K562 (cell line): ENCODE measurements around the gene DAB1. TPM values are rescaled to one million over a fixed set of nuclear protein-coding genes. Genes with fewer than 3 reads are reported as not detected.

Source experiments
- FIP1L1 ChIP-seq: fragments of 200-400 bp; formaldehyde crosslinking; IDR thresholded peaks from 2 replicates; pipeline ENCODE4 v1.6.1; 2018; ENCODE audit warnings: mild to moderate bottlenecking, low read depth, low read length; ENCODE audit not compliant: poor library complexity, severe bottlenecking
- GABPA ChIP-seq: fragments of 200-800 bp; sonication (Bioruptor generic); conservative IDR thresholded peaks from 2 replicates; pipeline ENCODE4 v1.6.1; 2016; ENCODE audit warnings: low read depth, missing genetic modification characterization, missing compliant biosample characterization
- MYC ChIP-seq, 2 experiments: fragments of 250-450 bp in 1 of 2; sonication (Bioruptor Pico) in 1 of 2; IDR thresholded peaks; 2 replicates each; pipeline versions ENCODE4 v1.5.1 to v1.6.1; 2012 to 2021; ENCODE audit warnings: low read depth in 2 of 2, borderline replicate concordance in 1 of 2, improper control_type of control experiment in 1 of 2, low read length in 1 of 2, mild to moderate bottlenecking in 1 of 2, moderate library complexity in 1 of 2
- RBM39 ChIP-seq: fragments of 200-400 bp; formaldehyde crosslinking; optimal IDR thresholded peaks from 2 replicates; pipeline ENCODE3; 2018; ENCODE audit warnings: low read depth, low read length
- polyA plus RNA-seq, 8 experiments: library from polyadenylated mRNA; depleted of rRNA in 4 of 8; stranded (reverse) in 5 of 8; unstranded in 3 of 8; fragments of >200 nt; fragmentation: Nextera tagmentation in 2 of 8; fragmentation: Illumina TruSeq in 1 of 8; extraction: Ambion mirVana in 2 of 8; extraction: Trizol in 1 of 8; gene quantifications; 2 replicates each; pipeline versions ENCODE4 v1.2.1 to v1.2.3, GENCODE V29; 2011 to 2014; ENCODE audit warnings: inconsistent platforms in 1 of 8, missing spikeins in 1 of 8
- total RNA-seq, 7 experiments: library from RNA; depleted of rRNA in 6 of 7; stranded (reverse); fragments of >200 nt in 6 of 7; fragmentation: Illumina TruSeq in 2 of 7; extraction: Trizol in 2 of 7; gene quantifications; 2 replicates each; pipeline versions ENCODE4 v1.2.1 to v1.2.3, GENCODE V29; 2011 to 2021; ENCODE audit warnings: low replicate concordance in 1 of 7
- TF ChIP-seq, protein P1 (sequence below), 2 experiments: fragments of 450-650 bp in 1 of 2; IDR thresholded peaks; 2 replicates each; pipeline ENCODE4 v1.6.1; 2011 to 2017; ENCODE audit warnings: low read depth in 2 of 2, antibody characterized with exemption in 1 of 2, borderline replicate concordance in 1 of 2, low read length in 1 of 2, mild to moderate bottlenecking in 1 of 2, mixed read lengths in 1 of 2; ENCODE audit not compliant: control insufficient read depth in 1 of 2
- TF ChIP-seq, protein P2 (sequence below): fragments of 250-450 bp; sonication (Bioruptor Pico); IDR thresholded peaks from 2 replicates; pipeline ENCODE4 v1.5.0; 2021; ENCODE audit warnings: mild to moderate bottlenecking, moderate library complexity
- TF ChIP-seq, protein P3 (sequence below): fragments of 450-650 bp; IDR thresholded peaks from 2 replicates; pipeline ENCODE4 v1.6.1; 2017; ENCODE audit warnings: mild to moderate bottlenecking, moderate library complexity

The DAB1 gene
- total and polyA plus RNA-seq, 9 of the 15 experiments (the other 6 are each of a cell fraction or from before 2014, with no cell fraction given), result not detected

DNA sequence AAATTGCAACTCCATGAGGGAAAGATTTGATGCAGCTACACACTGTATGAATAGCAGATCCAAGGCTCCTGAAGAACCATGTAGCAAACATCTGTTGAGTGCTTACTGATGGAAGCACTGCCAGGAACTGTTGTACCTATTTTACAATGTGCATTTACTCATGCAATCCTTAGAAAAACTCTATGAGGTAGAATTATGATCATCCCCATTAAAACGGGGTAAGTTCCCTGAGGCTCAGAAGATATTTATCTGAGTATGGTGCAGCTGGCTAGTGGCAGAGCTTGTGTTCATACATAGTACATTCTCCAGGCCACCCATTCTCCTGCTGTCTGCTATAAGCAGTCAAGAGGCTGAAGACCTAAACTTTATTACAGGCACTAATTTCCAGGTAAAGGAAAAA, 403.6 kb downstream of the DAB1 start (continued):
- TF ChIP-seq, protein P1, sequence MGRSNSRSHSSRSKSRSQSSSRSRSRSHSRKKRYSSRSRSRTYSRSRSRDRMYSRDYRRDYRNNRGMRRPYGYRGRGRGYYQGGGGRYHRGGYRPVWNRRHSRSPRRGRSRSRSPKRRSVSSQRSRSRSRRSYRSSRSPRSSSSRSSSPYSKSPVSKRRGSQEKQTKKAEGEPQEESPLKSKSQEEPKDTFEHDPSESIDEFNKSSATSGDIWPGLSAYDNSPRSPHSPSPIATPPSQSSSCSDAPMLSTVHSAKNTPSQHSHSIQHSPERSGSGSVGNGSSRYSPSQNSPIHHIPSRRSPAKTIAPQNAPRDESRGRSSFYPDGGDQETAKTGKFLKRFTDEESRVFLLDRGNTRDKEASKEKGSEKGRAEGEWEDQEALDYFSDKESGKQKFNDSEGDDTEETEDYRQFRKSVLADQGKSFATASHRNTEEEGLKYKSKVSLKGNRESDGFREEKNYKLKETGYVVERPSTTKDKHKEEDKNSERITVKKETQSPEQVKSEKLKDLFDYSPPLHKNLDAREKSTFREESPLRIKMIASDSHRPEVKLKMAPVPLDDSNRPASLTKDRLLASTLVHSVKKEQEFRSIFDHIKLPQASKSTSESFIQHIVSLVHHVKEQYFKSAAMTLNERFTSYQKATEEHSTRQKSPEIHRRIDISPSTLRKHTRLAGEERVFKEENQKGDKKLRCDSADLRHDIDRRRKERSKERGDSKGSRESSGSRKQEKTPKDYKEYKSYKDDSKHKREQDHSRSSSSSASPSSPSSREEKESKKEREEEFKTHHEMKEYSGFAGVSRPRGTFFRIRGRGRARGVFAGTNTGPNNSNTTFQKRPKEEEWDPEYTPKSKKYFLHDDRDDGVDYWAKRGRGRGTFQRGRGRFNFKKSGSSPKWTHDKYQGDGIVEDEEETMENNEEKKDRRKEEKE (IDR thresholded peaks at IDR 0.05; ENCODE audit: borderline replicate concordance in 1 of 2, control insufficient read depth in 1 of 2, low read depth in 2 of 2, low read length in 1 of 2), result no peak
- TF ChIP-seq, protein P2, sequence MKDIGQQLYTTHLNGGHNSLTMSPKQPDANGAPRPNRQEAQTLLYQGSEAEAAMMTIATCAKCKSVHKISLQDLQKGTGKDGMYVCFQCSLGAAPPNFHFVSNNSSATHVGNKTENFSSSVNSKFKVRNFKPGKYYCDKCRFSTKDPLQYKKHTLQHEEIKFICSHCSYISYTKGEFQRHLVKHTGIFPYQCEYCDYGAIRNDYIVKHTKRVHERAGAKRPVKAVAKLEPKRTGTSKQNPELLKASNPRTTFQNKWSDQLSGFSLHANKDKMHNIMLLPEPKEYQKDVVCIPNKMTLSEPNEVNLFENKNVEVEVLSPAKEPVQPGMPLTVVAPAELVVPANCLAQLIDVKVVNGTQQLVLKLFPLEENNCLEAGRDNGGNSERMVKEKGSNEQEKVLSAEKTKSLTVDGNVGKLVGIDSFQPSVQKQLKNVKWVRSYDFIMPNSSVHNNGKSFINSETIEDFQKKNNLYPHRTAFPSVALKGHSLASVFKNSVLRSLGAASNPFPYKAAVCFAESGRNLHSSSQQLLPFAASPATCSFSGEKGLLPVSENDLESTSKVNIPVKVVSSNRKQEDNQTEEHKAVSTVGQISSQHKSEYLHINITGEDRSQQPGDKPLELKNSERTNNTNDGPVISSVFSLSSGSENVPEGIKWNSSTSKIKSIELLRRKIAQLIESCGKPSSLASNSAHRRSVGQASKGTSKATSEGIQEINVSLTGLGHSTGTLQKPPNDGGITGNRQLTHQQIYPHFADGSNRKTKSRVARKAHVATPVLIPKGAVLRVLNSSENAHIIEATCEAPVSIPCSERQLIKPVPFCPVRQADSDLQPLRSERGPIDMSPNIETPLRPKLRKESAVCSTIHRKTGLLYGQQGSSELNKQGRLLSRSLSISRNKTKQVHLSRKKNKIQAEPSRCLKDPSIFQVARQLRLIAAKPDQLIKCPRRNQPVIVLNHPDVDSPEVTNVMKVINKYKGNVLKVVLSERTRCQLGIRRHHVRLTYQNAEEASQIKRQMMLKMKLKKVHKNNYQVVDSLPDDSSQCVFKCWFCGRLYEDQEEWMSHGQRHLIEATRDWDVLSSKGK (CRISPR knock-in tag), result no peak
- TF ChIP-seq MYC (IDR thresholded peaks at IDR 0.05; ENCODE audit: low read depth, low read length) (no peak), MYC (CRISPR knock-in tag; IDR thresholded peaks at IDR 0.05; ENCODE audit: borderline replicate concordance, low read depth) (no peak), GABPA (no peak), RBM39 (no peak), FIP1L1 (no peak)
- TF ChIP-seq, protein P3, sequence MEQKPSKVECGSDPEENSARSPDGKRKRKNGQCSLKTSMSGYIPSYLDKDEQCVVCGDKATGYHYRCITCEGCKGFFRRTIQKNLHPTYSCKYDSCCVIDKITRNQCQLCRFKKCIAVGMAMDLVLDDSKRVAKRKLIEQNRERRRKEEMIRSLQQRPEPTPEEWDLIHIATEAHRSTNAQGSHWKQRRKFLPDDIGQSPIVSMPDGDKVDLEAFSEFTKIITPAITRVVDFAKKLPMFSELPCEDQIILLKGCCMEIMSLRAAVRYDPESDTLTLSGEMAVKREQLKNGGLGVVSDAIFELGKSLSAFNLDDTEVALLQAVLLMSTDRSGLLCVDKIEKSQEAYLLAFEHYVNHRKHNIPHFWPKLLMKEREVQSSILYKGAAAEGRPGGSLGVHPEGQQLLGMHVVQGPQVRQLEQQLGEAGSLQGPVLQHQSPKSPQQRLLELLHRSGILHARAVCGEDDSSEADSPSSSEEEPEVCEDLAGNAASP, result no peak
- TF ChIP-seq, all 486 proteins: peak for 0
